ENCODE data around the gene NUDT17. TPM values are rescaled to one million over a fixed set of nuclear protein-coding genes. Genes with fewer than 3 reads are reported as not detected.

The NUDT17 gene
- total RNA-seq, 4 donors from 2014 or later = 0.95 to 2.2 (median 1.1) TPM; not detected in 1

DNA sequence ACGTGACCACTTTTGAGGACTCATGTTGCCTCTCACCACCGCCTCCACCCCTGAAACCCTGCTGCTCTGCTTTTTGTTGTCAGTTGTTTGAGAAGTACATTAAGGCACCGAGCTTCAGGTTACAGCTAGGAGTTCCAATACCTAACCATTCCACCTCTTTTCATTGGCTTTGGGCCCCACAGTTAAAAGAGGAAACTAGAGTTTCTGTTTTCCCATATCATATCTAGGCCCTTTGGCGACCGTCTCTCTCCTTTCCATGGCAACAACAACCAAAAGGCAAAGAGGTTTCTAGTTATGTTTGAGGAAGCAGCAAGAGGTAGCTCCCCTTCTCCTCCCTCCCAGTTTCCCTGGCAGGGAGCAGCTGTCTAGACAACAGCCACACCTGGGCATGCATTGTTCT is 34.3 kb downstream of the NUDT17 start:
- no peak for DNase-seq
- intact Hi-C loops (cut with DNase I; ENCODE audit: low total_unique reads) = no loop called here
- Histone ChIP-seq H3K36me3 (no peaks in the 10 kb centered on the region), H3K9me3 (no peaks in the 10 kb centered on the region), H3K4me1 (no peaks in the 10 kb centered on the region), H3K27ac (no peak overlapping the region), H3K27me3 (peaks cover 17% of the 10 kb centered on the region), H3K4me3 (no peak overlapping the region)
- in situ Hi-C loops (cut with MboI; ENCODE audit: low pct_ligation_motif_present in 1 of 4, low pct_unique_long_range_greater_than_20kb in 1 of 4, low sequenced_read_pairs in 3 of 4) = loop anchor here in 1 of 4 donors (25.0 kb wide), 1 partner anchor 133 kb away; the partner anchor contains the start of gene HJV
- TF ChIP-seq, protein P1, sequence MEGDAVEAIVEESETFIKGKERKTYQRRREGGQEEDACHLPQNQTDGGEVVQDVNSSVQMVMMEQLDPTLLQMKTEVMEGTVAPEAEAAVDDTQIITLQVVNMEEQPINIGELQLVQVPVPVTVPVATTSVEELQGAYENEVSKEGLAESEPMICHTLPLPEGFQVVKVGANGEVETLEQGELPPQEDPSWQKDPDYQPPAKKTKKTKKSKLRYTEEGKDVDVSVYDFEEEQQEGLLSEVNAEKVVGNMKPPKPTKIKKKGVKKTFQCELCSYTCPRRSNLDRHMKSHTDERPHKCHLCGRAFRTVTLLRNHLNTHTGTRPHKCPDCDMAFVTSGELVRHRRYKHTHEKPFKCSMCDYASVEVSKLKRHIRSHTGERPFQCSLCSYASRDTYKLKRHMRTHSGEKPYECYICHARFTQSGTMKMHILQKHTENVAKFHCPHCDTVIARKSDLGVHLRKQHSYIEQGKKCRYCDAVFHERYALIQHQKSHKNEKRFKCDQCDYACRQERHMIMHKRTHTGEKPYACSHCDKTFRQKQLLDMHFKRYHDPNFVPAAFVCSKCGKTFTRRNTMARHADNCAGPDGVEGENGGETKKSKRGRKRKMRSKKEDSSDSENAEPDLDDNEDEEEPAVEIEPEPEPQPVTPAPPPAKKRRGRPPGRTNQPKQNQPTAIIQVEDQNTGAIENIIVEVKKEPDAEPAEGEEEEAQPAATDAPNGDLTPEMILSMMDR (IDR thresholded peaks at IDR 0.05) = no peak
- TF ChIP-seq POLR2AphosphoS5 (IDR thresholded peaks at IDR 0.05) (no peak), EP300 (IDR thresholded peaks at IDR 0.05; ENCODE audit: low read depth) (no peak), POLR2A (IDR thresholded peaks at IDR 0.05) (no peak)
- WGBS, 2 donors (ENCODE audit: low coverage in 1 of 2) = 53% methylated on average over 5 of the region's 5 CpGs; no CpG with 5 or more reads in 1 of the 2 donors

- intact Hi-C loops (cut with DNase I; ENCODE audit: low total_unique reads) = loop anchor here (5.0 kb wide), 1 partner anchor 128 kb away; no protein-coding TSS in a partner anchor
- WGBS, 2 donors (ENCODE audit: low coverage in 1 of 2) = 72% methylated on average over 1 of the region's 1 CpG; no CpG with 5 or more reads in 1 of the 2 donors
- no peak for DNase-seq
- H3K27me3 ChIP-seq = peaks cover 25% of the 10 kb centered on the region
- no peaks in the 10 kb centered on the region for H3K9me3 ChIP-seq
- in situ Hi-C loops (cut with MboI; ENCODE audit: low pct_ligation_motif_present in 1 of 4, low pct_unique_long_range_greater_than_20kb in 1 of 4, low sequenced_read_pairs in 3 of 4) = loop anchor here in 1 of 4 donors (25.0 kb wide), 1 partner anchor 128 kb away; the partner anchor contains the start of gene HJV
- H3K4me3 ChIP-seq = no peak overlapping the region
- H3K4me1 ChIP-seq = peaks cover 0 to 12% (median 7%) of the 10 kb centered on the region in 4 donors
- H3K27ac ChIP-seq = no peak overlapping the region
- TF ChIP-seq EP300 (IDR thresholded peaks at IDR 0.05; ENCODE audit: low read depth) (no peak), POLR2A (IDR thresholded peaks at IDR 0.05) (no peak), POLR2AphosphoS5 (IDR thresholded peaks at IDR 0.05) (no peak)
- TF ChIP-seq, protein P1 (IDR thresholded peaks at IDR 0.05) = no peak
- H3K36me3 ChIP-seq = no peaks in the 10 kb centered on the region
Observed at GRCh38 chr1:145884675-145885074, 39.2 kb downstream of the NUDT17 start.

GRCh38 chr1:145885738-145886287 is 40.4 kb downstream of the NUDT17 start, which contains the start of gene ANKRD35:
ANKRD35 (minus strand) TSS chr1:145885866; CDS start chr1:145885758, 108 bp downstream.
- in situ Hi-C loops (cut with MboI; ENCODE audit: low pct_ligation_motif_present in 1 of 4, low pct_unique_long_range_greater_than_20kb in 1 of 4, low sequenced_read_pairs in 3 of 4) = loop anchor here in 1 of 4 donors (25.0 kb wide), 1 partner anchor 126 kb away; the partner anchor contains the start of gene HJV
- intact Hi-C loops (cut with DNase I; ENCODE audit: low total_unique reads) = loop anchor here (5.0 kb wide), 1 partner anchor 126 kb away; no protein-coding TSS in a partner anchor
- peak within 1 kb of the TSS; percentile 27 to 82 (median 50) for H3K4me3 ChIP-seq
- peak; percentile 87 for DNase-seq
- H3K27me3 ChIP-seq = peaks cover 25% of the 10 kb centered on the region
- no peaks in the 10 kb centered on the region for H3K9me3 ChIP-seq
- peaks cover 0 to 14% (median 8%) of the 10 kb centered on the region in 4 donors for H3K4me1 ChIP-seq
- TF ChIP-seq EP300 (IDR thresholded peaks at IDR 0.05; ENCODE audit: low read depth) (no peak), POLR2A (IDR thresholded peaks at IDR 0.05) (no peak), POLR2AphosphoS5 (IDR thresholded peaks at IDR 0.05) (no peak)
- TF ChIP-seq, protein P1 (IDR thresholded peaks at IDR 0.05) = no peak
- peak within 1 kb of the TSS in 1 of 4 donors; percentile 35 for H3K27ac ChIP-seq
- 1% methylated on average over 23 of the region's 36 CpGs; no CpG with 5 or more reads in 1 of the 2 donors for WGBS, 2 donors (ENCODE audit: low coverage in 1 of 2)
- no peaks in the 10 kb centered on the region for H3K36me3 ChIP-seq

GRCh38 chr1:145886390-145886789 is 41.0 kb downstream of the NUDT17 start:
- intact Hi-C loops (cut with DNase I; ENCODE audit: low total_unique reads) (loop anchor here (5.0 kb wide), 1 partner anchor 126 kb away; no protein-coding TSS in a partner anchor), in situ Hi-C loops (cut with MboI; ENCODE audit: low pct_ligation_motif_present in 1 of 4, low pct_unique_long_range_greater_than_20kb in 1 of 4, low sequenced_read_pairs in 3 of 4) (loop anchor here in 1 of 4 donors (25.0 kb wide), 1 partner anchor 126 kb away; the partner anchor contains the start of gene HJV)
- Histone ChIP-seq H3K4me1 (peaks cover 3 to 19% (median 12%) of the 10 kb centered on the region in 4 donors), H3K36me3 (no peaks in the 10 kb centered on the region), H3K4me3 (peak overlapping the region; percentile 27 to 82 (median 50)), H3K27me3 (peaks cover 25% of the 10 kb centered on the region), H3K27ac (peak overlapping the region in 1 of 4 donors; percentile 35), H3K9me3 (no peaks in the 10 kb centered on the region)
- WGBS, 2 donors (ENCODE audit: low coverage in 1 of 2) = 32 to 51% methylated on average over 10 to 11 of the region's 11 CpGs
- no peak for DNase-seq
- TF ChIP-seq, protein P1 (IDR thresholded peaks at IDR 0.05) = no peak
- TF ChIP-seq EP300 (IDR thresholded peaks at IDR 0.05; ENCODE audit: low read depth) = no peak
- no peak for TF ChIP-seq POLR2AphosphoS5 (IDR thresholded peaks at IDR 0.05)
- TF ChIP-seq POLR2A (IDR thresholded peaks at IDR 0.05) = no peak

Measured in transverse colon (tissue), 4 donors.